GM23338 (cell line): ENCODE measurements around the gene HNRNPC. TPM values are rescaled to one million over a fixed set of nuclear protein-coding genes. Genes with fewer than 3 reads are reported as not detected.

Experiments
- ATAC-seq: fragments of 200-7000 bp; cut with Tn5 transposase; 3 replicates; pipeline ENCODE4 v1.9.1; 2020
- DNase-seq: peaks from one replicate; pipeline ENCODE4 v3.0.0-alpha.2; 2015; ENCODE audit warnings: low spot score
- H2AFZ ChIP-seq: fragments of 200-600 bp; sonication (generic); 2 replicates; pipeline ENCODE4 v1.8.0; 2016; ENCODE audit warnings: antibody characterized with exemption, mild to moderate bottlenecking, moderate library complexity
- H3F3A ChIP-seq: fragments of 200-600 bp; sonication (generic); replicated peaks from 2 replicates; pipeline ENCODE4 v1.8.0; 2017; ENCODE audit warnings: antibody characterized with exemption, mixed run types, low read depth
- H3K27ac ChIP-seq: fragments of 200-600 bp; sonication (generic); 2 replicates; pipeline ENCODE4 v1.6.1; 2016; ENCODE audit warnings: low read depth
- H3K27me3 ChIP-seq: fragments of 200-600 bp; sonication (generic); 2 replicates; pipeline ENCODE4 v1.8.0; 2016; ENCODE audit warnings: mild to moderate bottlenecking, mixed run types, moderate library complexity; ENCODE audit not compliant: insufficient read depth
- H3K36me3 ChIP-seq: fragments of 200-600 bp; sonication (generic); 2 replicates; pipeline ENCODE4 v1.8.0; 2016; ENCODE audit warnings: mild to moderate bottlenecking; ENCODE audit not compliant: insufficient read depth
- H3K4me1 ChIP-seq: fragments of 200-600 bp; sonication (generic); 2 replicates; pipeline ENCODE4 v1.8.0; 2016; ENCODE audit warnings: mild to moderate bottlenecking, moderate library complexity; ENCODE audit not compliant: insufficient read depth
- H3K4me2 ChIP-seq: fragments of 200-600 bp; sonication (generic); 2 replicates; pipeline ENCODE4 v1.7.1; 2017; ENCODE audit warnings: mixed run types
- H3K4me3 ChIP-seq: fragments of 200-600 bp; sonication (generic); 2 replicates; pipeline ENCODE4 v1.6.1; 2016; ENCODE audit warnings: mixed run types
- H3K79me2 ChIP-seq: fragments of 200-600 bp; sonication (generic); replicated peaks from 2 replicates; pipeline ENCODE4 v1.8.0; 2017; ENCODE audit warnings: mild to moderate bottlenecking; ENCODE audit not compliant: insufficient read depth
- H3K9me2 ChIP-seq: fragments of 200-600 bp; sonication (generic); 2 replicates; pipeline ENCODE4 v1.8.0; 2017; ENCODE audit not compliant: insufficient read depth
- H4K20me1 ChIP-seq: fragments of 200-600 bp; sonication (generic); replicated peaks from 2 replicates; pipeline ENCODE4 v1.8.0; 2017; ENCODE audit warnings: mild to moderate bottlenecking; ENCODE audit not compliant: insufficient read depth
- H3K27ac Mint-ChIP-seq: 2 replicates; pipeline ENCODE4 v1.8.0; 2020; ENCODE audit warnings: inconsistent platforms, mild to moderate bottlenecking, moderate library complexity, mixed read lengths
- H3K27me3 Mint-ChIP-seq: 3 replicates; pipeline ENCODE4 v1.8.0; 2022; ENCODE audit warnings: low read depth, mild to moderate bottlenecking, moderate library complexity, mixed read lengths, inconsistent platforms; ENCODE audit not compliant: insufficient read depth, poor library complexity
- H3K36me3 Mint-ChIP-seq: 3 replicates; pipeline ENCODE4 v1.8.0; 2021; ENCODE audit warnings: low read depth, mild to moderate bottlenecking, inconsistent platforms, moderate library complexity, mixed read lengths
- H3K4me1 Mint-ChIP-seq: 3 replicates; pipeline ENCODE4 v1.8.0; 2020; ENCODE audit warnings: mild to moderate bottlenecking, inconsistent platforms, mixed read lengths
- H3K4me3 Mint-ChIP-seq: 3 replicates; pipeline ENCODE4 v1.8.0; 2021; ENCODE audit warnings: moderate library complexity, mild to moderate bottlenecking, inconsistent platforms, mixed read lengths
- H3K9me3 Mint-ChIP-seq: 3 replicates; pipeline ENCODE4 v1.8.0; 2020; ENCODE audit warnings: moderate library complexity, mild to moderate bottlenecking, inconsistent platforms, mixed read lengths
- CREB1 ChIP-seq: fragments of 250-450 bp; sonication (Bioruptor Pico); IDR thresholded peaks from 2 replicates; pipeline ENCODE4 v1.5.0; 2020; ENCODE audit warnings: low read depth, mild to moderate bottlenecking, moderate library complexity
- CTCF ChIP-seq, 2 experiments: fragments of 200-600 bp in 1 of 2; sonication (generic) in 1 of 2; conservative IDR thresholded peaks; 2 replicates each; pipeline versions ENCODE4 v1.5.1 to v1.6.1; 2016 to 2017; ENCODE audit warnings: antibody characterized with exemption in 2 of 2, low read depth in 2 of 2, mild to moderate bottlenecking in 2 of 2, moderate library complexity in 1 of 2
- ETS1 ChIP-seq: IDR thresholded peaks from 2 replicates; pipeline ENCODE4 v1.6.1; 2016; ENCODE audit warnings: antibody characterized with exemption
- EZH2 ChIP-seq: fragments of 200-600 bp; sonication (generic); IDR thresholded peaks from one replicate; pipeline ENCODE4 v1.8.0; 2017; ENCODE audit warnings: antibody characterized with exemption, mild to moderate bottlenecking, low read depth; ENCODE audit not compliant: unreplicated experiment
- EZH2phosphoT487 ChIP-seq: fragments of 200-600 bp; sonication (generic); IDR thresholded peaks from one replicate; pipeline ENCODE4 v1.8.1; 2018; ENCODE audit warnings: antibody characterized with exemption; ENCODE audit not compliant: unreplicated experiment
- JUNB ChIP-seq: IDR thresholded peaks from one replicate; pipeline ENCODE4 v1.6.1; 2016; ENCODE audit warnings: antibody characterized with exemption; ENCODE audit not compliant: unreplicated experiment
- NANOG ChIP-seq: IDR thresholded peaks from 2 replicates; pipeline ENCODE4 v1.6.1; 2016; ENCODE audit warnings: antibody characterized with exemption, borderline replicate concordance
- POLR2AphosphoS5 ChIP-seq: IDR thresholded peaks from 2 replicates; pipeline ENCODE4 v1.6.1; 2016; ENCODE audit warnings: antibody characterized with exemption, low read depth
- REST ChIP-seq: IDR thresholded peaks from one replicate; pipeline ENCODE4 v1.6.1; 2018; ENCODE audit warnings: antibody characterized with exemption; ENCODE audit not compliant: unreplicated experiment
- STAT1 ChIP-seq: IDR thresholded peaks from one replicate; pipeline ENCODE4 v1.6.1; 2016; ENCODE audit warnings: antibody characterized with exemption; ENCODE audit not compliant: unreplicated experiment
- ZNF114 ChIP-seq: fragments of 250-450 bp; sonication (Bioruptor Pico); IDR thresholded peaks from 2 replicates; pipeline ENCODE4 v1.5.0; 2020; ENCODE audit warnings: mild to moderate bottlenecking, moderate library complexity
- ZNF331 ChIP-seq: fragments of 250-450 bp; sonication (Bioruptor Pico); IDR thresholded peaks from 2 replicates; pipeline ENCODE4 v1.5.0; 2020; ENCODE audit warnings: low read depth, mild to moderate bottlenecking, moderate library complexity
- ZNF462 ChIP-seq: fragments of 250-450 bp; sonication (Bioruptor Pico); IDR thresholded peaks from 2 replicates; pipeline ENCODE4 v1.5.0; 2020; ENCODE audit warnings: mild to moderate bottlenecking, moderate library complexity
- polyA plus RNA-seq: library from polyadenylated mRNA; unstranded; fragments of >200 nt; fragmentation: Nextera tagmentation; extraction: Ambion mirVana; gene quantifications from 2 replicates; pipeline ENCODE4 v1.2.1, GENCODE V29; 2016
- total RNA-seq: library from RNA; depleted of rRNA; stranded (reverse); fragments of >200 nt; shearing (Covaris generic); gene quantifications from 2 replicates; pipeline ENCODE4 v1.2.3, GENCODE V29; 2014

HNRNPC gene
- total and polyA plus RNA-seq, 2 experiments from 2014 or later = 1,259 to 1,296 TPM

GRCh38 chr14:21268617-21269251 is 508 bp downstream of the HNRNPC start:
- DNase-seq (peak; percentile 79), ATAC-seq (peak; percentile 7)
- Histone ChIP-seq H4K20me1 (peaks cover 45% of the 10 kb centered on the region), H2AFZ (no peak overlapping the region), H3K27me3 (no peaks in the 10 kb centered on the region), H3K4me2 (peak overlapping the region; percentile 84), H3K4me3 (peak overlapping the region; percentile 75), H3K27ac (peak overlapping the region; percentile 81), H3K4me1 (peaks cover 21% of the 10 kb centered on the region), H3K36me3 (peaks cover 28% of the 10 kb centered on the region), H3F3A (no peaks in the 10 kb centered on the region; the same call in 1 of the 2 replicates), H3K79me2 (peaks cover 55% of the 10 kb centered on the region), H3K9me2 (no peaks in the 10 kb centered on the region)
- TF ChIP-seq NANOG (no peak), STAT1 (no peak), ETS1 (no peak; the same call in 1 of the 2 replicates), POLR2AphosphoS5 (no peak), CTCF (conservative IDR thresholded peaks at IDR 0.05; ENCODE audit: low read depth in 2 of 2) (no peak), CREB1 (CRISPR knock-in tag) (no peak), ZNF331 (CRISPR knock-in tag) (no peak), EZH2phosphoT487 (no peak), ZNF462 (CRISPR knock-in tag) (no peak), REST (no peak), JUNB (no peak), ZNF114 (no peak), EZH2 (no peak)
- Mint-ChIP-seq H3K9me3 (peaks cover 6% of the 10 kb centered on the region), H3K27me3 (peaks cover 29% of the 10 kb centered on the region), H3K4me1 (peaks cover 35% of the 10 kb centered on the region), H3K4me3 (peak overlapping the region; percentile 100), H3K36me3 (peaks cover 57% of the 10 kb centered on the region), H3K27ac (peak overlapping the region; percentile 100)
